T-helper 1 cell treated with Interleukin-12 subunit alpha and Interleukin-12 subunit beta and Interleukin-4 antibody, amounts not matched to agents 30 ng/mL and 1 ng/mL, for 36 hours (primary cell): ENCODE results near the gene MEIOB. TPM values are rescaled to one million over a fixed set of nuclear protein-coding genes. Genes with fewer than 3 reads are reported as not detected.
"Not testable (repeated sequence)": the region's sequence is repeated elsewhere in the genome, so short reads cannot be mapped to it uniquely, and the experiment has no call there.

Experiments used
- intact Hi-C: fragments of 100-400 bp; cut with micrococcal nuclease; formaldehyde crosslinking; loops from one replicate; pipeline ENCODE4 v1.15.1; 2024
- total RNA-seq: library from RNA; stranded (reverse); gene quantifications from 2 replicates; pipeline ENCODE4 v1.2.3, GENCODE V29; 2022

MEIOB gene
- total RNA-seq, 1 donor from 2014 or later, result not detected

- intact Hi-C loops, result no loop called here
These were observed 55.3 kb downstream of the MEIOB start for GRCh38 chr16:1816396-1817275.

- intact Hi-C loops, result no loop called here
These were observed 56.5 kb downstream of the MEIOB start for GRCh38 chr16:1815461-1815860.

- intact Hi-C loops, result no loop called here
These were observed 59.2 kb downstream of the MEIOB start for GRCh38 chr16:1812732-1813163.

GRCh38 chr16:1810536-1810935, 61.4 kb downstream of the MEIOB start:
- intact Hi-C loops, result no loop called here

GRCh38 chr16:1810106-1810505, 61.9 kb downstream of the MEIOB start:
- intact Hi-C loops, result no loop called here

- intact Hi-C loops, result no loop called here
These were observed 62.6 kb downstream of the MEIOB start for GRCh38 chr16:1809281-1809801.

GRCh38 chr16:1808691-1809090, 63.3 kb downstream of the MEIOB start:
- intact Hi-C loops, result no loop called here

GRCh38 chr16:1807626-1808025, 64.3 kb downstream of the MEIOB start:
- intact Hi-C loops, result no loop called here

- intact Hi-C loops, result no loop called here
These were observed 71.3 kb downstream of the MEIOB start for GRCh38 chr16:1800701-1801100.

GRCh38 chr16:1799263-1799662, 72.7 kb downstream of the MEIOB start:
- intact Hi-C loops, result not testable (repeated sequence)

GRCh38 chr16:1794908-1795666, 76.9 kb downstream of the MEIOB start:
- intact Hi-C loops, result no loop called here

- intact Hi-C loops, result no loop called here
These were observed 77.6 kb downstream of the MEIOB start for GRCh38 chr16:1794221-1794871.

- intact Hi-C loops, result no loop called here
These were observed 78.3 kb downstream of the MEIOB start, which contains the start of gene IGFALS for GRCh38 chr16:1793578-1794220. Gene IGFALS (minus strand): TSS chr16:1793705. CDS start chr16:1793652, 53 bp downstream.

GRCh38 chr16:1792836-1793577, 79.0 kb downstream of the MEIOB start:
- intact Hi-C loops, result no loop called here

GRCh38 chr16:1791943-1792812, 79.8 kb downstream of the MEIOB start:
- intact Hi-C loops, result no loop called here

- intact Hi-C loops, result no loop called here
These were observed 80.6 kb downstream of the MEIOB start for GRCh38 chr16:1791256-1791942.

GRCh38 chr16:1790611-1791255, 81.2 kb downstream of the MEIOB start:
- intact Hi-C loops, result no loop called here

GRCh38 chr16:1790261-1790610, 81.7 kb downstream of the MEIOB start:
- intact Hi-C loops, result no loop called here
